NCI-H2107 treated with DMSO at 0.1 percent for 48 hours (cell line): ENCODE results near the gene IL16.
A peak's percentile ranks its signal among the peaks of the same experiment; 100 is the strongest.

Source experiments
- DNase-seq: peaks from one replicate; lab custom pipeline; 2025; ENCODE audit not compliant: unreplicated experiment; lab: John Stamatoyannopoulos, UW

The IL16 gene

GRCh38 chr15:81273200-81273599, 76.5 kb downstream of the IL16 start:
- DNase-seq, result no peak

GRCh38 chr15:81273855-81274254, 77.2 kb downstream of the IL16 start:
- no peak for DNase-seq

GRCh38 chr15:81274255-81274654, 77.6 kb downstream of the IL16 start:
- no peak for DNase-seq

DNA sequence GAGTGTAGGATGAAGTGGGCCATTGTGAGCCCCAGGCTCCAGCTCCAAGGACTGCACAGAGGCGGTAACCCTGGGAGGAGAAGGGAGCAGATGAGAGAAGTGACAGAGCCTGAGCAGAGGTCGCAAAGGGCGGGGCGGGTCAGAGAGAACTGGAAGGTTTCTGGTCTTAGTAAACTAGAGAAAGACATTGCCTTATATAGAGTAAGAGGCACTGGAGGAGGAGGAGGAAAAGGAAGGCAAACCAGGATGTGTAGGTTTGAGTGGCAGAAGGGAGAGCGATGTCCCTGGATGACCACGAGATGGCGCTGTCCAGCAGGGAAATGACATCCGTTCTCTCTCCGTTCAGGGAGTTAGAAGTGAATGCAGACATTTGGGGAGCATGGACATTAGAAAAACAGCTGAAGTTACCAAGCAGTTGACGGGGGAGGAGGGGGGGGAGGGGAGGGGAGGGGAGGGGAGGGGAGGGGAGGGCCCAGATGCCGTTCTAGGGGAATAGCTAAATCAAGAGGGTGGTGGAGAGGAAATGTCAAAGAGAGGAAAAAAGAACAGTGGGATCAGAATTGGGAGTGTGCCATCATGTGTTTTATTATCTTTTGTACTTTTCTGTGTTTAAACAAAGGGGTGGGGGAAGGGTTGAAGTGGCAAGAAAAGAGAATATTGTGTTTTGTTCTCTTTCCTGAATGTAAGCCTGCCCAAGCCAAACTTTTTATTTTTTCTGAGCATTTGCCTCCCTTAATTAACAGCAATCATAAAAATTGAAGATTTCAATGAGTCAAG, 78.4 kb downstream of the IL16 start:
- DNase-seq, result peak; percentile 49

DNA sequence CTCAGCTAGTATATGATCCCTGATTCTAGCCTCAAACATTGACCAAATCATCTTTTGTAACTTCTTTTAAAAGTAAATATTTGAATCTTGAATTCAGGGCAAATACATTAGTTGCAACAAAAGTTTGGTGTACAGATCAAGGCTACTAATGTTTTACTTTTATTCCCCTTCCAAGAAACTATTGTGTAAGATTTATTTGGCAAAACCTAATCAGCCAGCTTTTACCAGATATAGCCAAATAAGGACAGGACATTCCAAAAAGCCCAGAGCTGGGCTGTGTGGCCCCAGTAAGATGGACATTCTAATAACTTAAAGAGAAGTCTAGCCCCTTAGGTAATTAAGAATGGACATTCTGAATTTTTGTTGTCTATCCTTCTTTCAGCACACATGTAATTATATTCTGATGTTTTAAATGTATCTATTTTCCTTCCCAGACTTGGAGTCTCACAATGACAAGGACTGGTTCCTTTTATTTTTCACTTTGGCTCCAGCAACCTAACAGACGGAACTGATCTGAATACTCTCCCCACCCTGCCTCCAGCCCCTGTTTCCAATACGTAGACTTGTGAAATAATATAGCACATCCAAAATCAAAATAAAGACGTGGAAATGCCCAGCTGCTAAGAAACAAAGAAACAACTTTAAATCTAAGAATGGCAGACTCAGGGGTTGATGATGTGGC, 79.2 kb downstream of the IL16 start:
- no peak for DNase-seq

- DNase-seq, result no peak
Measured at GRCh38 chr15:81276967-81277366, 80.3 kb downstream of the IL16 start.

GRCh38 chr15:81277851-81278250, 81.2 kb downstream of the IL16 start:
- DNase-seq, result no peak

- no peak for DNase-seq
Measured at GRCh38 chr15:81278306-81279029, 81.8 kb downstream of the IL16 start.

DNA sequence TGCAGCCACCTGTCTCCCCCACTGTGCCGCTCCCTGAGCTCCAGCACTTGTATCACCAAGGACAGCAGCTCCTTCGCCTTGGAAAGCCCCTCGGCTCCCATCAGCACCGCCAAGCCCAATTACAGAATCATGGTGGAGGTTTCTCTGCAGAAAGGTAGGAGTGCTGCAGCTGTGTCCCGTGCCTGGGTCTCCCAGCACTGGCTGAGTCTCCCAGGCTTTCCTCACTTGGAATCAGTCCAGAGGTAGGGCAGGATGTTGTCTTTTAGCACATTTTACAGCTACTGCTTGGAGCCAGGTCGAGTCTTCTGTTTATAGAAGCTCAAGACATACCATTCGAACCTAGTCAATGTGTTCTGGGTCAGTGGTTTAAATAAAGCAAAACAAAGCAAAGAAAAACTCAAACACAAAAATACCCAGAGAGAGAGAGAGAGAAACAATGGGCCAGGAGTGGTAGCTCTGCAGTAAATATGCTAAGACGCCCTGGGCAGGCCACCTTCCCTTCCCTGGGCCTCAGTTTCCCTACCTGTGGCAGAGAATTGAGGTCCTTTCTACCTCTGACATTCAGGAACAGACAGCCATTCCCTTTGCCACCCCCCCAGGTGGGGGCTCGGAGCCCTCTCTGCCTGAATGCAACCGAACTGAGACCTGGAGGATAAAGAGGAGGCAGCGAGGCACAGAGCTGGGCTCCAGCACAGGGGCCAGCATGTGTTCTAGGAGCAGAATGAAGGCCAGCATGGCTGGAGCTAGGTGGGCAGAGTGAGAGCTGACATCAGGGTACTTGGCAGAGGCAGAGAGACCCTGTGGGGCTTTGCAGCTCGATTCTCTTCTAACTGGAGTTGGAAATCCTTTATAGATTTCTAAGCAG, 83.2 kb downstream of the IL16 start:
- no peak for DNase-seq

DNA sequence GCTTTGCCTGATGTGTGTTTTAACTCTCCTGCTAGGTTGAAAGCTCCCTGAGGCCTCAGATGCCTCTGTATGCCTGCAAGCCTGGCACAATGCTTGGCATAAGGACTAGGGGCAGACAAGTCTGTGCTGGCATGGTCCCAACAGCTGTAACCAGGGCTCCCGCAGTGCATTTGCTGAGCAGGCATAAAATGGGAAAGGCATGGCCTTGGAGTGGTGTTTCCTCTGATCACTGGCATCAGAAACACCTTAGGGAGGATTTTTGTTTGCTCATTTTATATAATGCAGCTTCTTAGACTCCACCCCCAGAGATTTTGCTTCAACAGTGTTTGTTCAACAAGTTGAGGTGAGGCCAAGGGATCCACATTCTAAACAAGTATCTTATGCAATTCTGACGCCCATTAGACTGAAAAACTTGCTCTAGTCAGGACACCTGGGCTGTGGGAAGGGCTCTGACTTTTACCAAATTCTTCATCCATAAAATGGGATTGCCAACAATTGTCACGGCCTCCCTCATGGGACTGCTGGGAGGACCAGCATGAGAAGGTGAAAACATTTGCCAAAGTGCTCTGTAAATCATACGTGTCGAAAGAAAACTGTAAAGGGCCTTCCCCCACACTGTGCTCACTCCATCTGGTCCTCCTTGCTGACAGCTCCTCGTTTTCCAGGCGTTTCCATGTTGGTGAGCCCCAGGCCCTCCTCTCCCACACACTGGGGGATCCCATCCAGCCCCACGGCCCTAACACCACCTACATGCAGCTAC, 84.2 kb downstream of the IL16 start:
- no peak for DNase-seq

DNA sequence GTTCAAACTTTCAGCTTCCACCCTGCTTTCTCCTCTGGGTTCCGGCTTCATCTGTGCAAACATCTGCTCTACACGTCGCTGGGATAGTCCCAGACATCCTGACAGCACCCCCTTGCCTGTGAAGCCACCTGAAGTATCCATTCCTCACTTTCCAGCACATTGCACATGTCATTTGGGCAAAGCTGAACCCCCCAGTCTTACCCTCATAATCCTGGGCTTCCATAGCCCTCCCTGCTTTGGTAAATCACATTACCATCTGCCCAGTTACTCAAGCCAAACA, 84.7 kb downstream of the IL16 start:
- no peak for DNase-seq

DNA sequence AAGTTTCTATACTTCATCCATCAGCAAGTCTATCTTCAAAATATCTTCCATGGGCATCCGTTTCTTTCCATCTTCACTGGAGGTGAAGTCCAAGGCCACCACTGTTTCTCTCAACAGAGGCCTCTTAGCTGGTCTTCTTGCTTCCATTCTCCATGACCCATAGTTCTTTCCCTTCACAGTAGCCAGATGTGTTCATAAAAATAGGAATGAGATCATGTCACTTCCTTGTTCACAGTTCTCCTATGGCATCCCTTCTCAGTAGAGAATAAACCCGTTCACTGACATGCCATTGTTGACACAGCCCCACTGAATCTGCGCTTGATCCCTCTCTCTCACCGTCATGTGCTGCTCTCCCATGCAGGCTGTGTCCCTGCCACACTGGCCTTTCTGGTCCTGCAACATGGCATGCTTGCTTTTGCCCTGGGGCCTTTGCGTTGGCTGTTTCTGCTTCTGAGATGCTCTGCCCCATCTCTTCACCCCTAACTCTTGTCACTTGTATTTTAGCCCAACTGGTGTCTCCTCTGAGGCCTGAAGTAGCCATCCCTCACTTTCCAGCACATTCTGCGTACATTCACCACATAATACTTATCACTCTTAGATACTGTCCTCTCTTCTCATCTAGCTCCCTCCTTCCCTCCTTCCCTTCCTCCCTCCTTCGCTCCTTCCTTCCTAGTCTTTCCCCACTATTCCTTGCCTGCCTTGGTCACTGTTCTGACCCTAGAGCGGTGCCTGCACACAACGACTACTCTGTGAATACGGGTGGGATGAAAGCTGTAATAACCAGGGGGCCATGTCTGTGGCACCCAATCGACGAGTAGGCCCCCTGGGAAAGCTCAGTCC, 85.3 kb downstream of the IL16 start:
- DNase-seq, result no peak

DNA sequence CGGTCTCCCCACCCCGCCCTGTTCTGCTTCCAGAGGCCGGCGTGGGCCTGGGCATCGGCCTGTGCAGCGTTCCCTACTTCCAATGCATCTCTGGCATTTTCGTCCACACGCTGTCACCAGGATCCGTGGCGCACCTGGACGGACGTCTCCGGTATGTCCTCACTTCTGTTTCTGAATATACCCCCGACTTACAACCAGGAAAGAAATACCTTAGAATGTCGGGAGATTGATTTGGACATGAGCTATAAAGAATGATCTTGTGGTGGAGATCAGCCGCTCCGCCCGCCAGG, 85.9 kb downstream of the IL16 start:
- DNase-seq, result no peak

DNA sequence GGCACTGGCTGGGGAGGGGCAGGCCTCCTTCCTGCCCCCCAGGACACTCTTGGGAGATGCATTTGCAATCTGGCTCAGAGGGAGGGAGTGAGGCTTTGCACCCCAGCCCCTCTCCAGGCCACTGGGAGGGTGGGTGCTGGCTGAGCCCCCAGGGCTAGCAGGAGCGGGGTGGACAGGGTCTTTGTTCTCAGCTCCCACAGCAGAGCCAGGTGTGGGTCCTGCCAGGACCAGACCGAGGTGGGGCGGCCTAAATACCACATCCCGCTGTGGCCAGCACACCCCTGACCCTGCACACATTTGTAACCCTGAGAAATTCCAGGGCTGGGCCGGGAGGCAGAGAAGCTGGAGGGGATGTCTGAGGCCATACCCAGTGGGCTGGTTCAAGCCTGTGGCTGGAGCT, 86.2 kb downstream of the IL16 start:
- no peak for DNase-seq

DNA sequence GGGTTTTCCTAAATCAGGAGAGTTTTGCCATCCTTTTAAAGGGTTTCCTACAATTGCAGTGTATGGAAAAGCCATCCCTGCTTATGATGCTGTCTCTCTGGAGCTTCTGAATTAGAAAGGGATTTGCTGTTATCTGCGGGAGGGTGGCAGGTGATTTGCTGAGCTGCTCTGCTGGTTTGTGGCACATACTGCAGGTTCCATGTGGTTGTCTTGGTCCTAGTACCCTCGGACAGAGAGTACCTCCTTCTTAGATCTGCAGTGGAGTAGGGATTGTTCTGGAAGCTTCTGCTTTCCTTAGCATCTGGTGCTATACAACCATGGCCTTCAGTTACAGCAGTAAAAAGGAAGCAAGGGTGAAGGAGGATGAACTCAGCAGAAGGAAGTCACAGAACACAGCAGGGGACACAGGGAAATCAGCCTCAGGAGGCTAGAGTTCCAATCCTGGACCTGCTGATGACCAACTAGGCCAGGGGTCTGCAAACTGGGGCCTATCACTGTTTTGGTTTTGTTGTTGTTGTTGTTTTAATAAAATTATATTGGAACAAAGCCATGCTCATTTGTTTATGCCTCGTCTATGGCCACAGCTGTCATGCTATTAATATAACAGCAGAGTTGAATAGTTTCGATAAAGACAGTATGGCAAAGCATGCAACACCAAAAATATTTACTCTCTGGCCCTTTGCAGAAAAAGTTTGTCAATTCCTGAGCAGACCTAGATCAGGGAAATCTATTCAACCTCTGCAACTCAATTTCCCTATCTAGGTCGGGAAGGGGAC, 87.8 kb downstream of the IL16 start:
- no peak for DNase-seq

- DNase-seq, result no peak
Measured at GRCh38 chr15:81285461-81285860, 88.8 kb downstream of the IL16 start.

DNA sequence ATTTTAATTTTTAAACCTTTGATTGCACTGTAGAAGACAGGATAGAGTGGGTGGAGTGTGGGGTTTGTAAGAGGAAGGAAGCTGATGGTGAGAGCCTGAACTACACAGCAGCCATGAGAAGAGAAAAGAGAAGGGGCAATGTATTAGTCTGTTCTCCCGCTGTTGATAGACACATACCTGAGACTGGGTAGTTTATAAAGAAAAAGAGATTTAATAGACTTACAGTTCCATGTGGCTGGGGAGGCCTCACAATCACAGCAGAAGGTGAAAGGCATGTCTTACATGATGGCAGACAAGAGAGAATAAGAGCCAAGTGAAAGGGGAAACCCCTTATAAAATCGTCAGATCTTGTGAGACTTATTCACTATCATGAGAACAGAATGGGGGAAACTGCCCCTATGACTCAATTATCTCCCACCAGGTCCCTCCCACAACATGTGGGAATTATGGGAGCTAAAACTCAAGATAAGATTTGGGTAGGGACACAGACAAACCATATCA, 90.0 kb downstream of the IL16 start:
- no peak for DNase-seq

DNA sequence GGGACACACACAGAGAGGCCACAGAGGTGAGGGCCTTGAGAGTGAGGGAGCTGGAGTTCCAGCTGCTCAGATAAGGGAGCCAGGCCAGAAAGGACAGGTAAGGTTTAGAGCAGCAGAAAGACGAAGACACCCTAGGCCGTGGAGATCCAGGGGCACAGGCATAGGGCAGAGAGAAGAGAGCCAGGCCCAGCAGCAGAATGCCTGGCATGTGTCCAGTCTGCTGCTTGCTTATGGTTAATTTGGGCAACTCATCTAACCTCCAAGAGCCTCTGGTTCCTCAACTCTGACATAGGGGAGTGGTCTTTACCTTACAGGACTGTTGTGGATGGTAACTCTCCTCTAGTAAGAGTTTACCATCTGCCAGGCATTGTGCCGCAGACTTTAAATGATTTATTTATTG, 91.4 kb downstream of the IL16 start:
- DNase-seq, result no peak

- no peak for DNase-seq
Measured at GRCh38 chr15:81288616-81289015, 91.9 kb downstream of the IL16 start.
